Inflammatory macrophage (primary cell): ENCODE measurements around the gene MAP7.
"Not testable (repeated sequence)": the region's sequence is repeated elsewhere in the genome, so short reads cannot be mapped to it uniquely, and the experiment has no call there.

Experiments
- DNase-seq, 2 donors: peaks; one replicate each; pipeline ENCODE4 v3.0.0-alpha.2; 2020 to 2022

Gene MAP7

DNA sequence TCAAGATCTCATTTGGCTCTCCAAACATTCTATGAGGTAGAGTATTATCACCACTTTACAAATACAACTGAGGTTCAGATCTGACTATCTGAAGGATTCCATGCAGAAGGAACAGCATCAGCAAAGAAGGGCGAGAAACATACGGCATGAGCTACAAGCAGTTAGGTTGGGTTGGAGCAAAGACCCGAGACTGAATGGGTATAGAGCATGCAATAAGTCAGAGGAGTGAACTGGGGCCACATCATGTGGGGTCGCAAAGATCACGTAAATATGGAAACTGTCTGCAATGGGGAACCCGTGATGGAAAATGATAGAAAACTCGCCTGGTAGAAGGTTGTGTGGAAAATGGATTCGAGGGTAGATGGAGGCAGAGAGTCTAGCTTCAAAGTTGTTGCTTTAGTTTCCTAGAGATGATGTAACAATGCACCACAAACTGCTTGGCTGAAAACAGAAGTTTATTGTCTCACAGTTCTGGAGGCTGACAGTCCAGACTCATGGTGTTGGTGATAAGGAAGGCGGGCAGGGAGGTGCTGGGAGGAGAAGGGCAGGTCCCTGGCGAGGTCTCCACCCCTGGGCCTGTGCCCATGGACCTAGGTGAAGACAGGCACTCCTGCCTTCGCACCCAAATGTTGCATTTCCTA is 216.3 kb downstream of the MAP7 start:
- DNase-seq: no peak

DNA sequence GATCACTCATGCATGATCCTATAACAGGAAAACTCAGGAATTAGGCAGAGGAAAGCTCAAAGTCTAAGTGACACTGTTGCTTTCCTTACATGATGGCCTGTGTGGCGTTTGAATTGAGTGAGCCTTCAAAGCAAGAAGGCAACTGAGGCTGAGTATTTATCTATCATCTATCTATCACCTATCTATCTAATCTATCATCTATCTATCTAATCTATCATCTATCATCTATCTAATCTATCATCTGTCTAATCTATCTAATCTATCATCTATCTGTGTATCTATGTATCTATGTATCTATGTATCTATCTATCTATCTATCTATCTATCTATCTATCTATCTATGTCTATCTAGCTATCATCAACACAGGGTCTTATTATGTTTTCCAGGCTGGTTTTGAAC is 218.8 kb downstream of the MAP7 start:
- no peak for DNase-seq

DNA sequence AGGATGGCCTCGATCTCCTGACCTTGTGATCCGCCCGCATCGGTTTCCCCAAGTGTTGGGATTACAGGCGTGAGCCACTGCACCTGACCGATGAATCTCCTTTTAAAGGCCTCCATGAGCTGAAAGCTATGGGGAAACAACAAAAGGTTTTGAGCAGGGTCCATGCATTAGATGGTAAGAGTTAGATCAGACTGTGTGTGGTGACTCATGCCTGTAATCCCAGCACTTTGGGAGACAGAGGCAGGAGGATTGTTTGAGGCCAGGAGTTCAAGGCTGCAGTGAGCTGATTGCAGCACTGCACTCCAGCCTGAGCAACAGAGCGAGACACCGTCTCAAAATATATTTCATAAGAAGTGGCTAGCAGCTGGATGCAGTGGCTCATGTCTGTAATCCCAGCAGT is 219.6 kb downstream of the MAP7 start:
- no peak for DNase-seq

DNA sequence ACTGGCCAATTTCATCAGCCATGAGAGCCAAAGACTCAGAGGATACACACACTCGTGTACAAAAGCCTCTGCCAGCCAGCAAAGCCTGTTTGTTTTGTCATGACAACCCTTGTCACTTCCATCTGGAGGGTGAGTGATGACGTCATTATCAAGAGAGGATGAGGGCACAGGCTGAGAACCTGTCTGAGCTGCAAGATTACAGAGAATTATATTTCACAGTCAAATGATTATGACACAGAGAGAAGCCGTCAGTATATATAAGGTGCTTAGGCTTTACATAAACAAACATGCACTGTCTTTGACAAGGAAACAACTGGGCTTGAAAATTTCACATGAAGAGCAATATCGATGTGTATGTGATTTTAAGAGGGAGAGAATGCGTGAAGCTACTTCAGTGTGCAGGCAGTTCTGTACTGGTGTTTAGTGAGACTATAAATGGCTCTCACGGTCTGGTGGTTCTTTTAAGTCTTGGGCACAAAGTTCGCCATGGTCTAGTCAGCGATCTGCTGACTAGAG is 224.1 kb downstream of the MAP7 start:
- no peak for DNase-seq

DNA sequence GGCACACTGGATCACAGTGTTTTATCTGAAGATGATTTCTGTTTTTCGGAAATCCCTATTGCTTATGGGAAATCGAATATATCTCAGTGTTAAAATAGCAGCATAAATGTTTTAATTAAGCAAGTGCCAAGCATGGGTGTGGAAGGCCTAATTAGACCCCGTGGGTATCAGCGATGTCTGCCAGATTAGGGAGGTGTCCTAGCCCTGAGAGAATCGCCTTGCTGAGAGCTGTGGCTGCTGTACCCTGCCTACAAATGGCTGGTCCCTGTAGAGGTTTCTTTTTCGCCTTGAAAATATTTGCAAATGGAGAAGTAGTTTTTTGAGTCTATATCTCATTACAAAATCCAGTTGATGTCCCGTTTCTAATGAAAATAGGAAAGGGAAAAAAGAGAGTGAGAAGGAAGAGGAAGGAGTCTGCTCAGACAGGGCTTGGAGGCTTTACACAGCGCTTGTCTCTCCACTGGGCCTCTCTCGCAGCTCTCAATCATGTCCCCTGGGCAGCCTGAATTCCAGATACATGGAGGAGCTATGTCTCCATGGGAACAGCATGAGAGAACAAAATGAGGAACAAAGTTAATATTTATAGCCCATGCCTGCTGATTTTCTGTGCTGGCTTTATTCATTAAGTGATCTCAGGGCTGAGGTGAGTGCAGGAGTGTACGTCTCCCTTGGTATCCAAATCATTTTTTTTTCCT is 225.4 kb downstream of the MAP7 start:
- DNase-seq: peak in 1 of 2 donors; percentile 23

DNA sequence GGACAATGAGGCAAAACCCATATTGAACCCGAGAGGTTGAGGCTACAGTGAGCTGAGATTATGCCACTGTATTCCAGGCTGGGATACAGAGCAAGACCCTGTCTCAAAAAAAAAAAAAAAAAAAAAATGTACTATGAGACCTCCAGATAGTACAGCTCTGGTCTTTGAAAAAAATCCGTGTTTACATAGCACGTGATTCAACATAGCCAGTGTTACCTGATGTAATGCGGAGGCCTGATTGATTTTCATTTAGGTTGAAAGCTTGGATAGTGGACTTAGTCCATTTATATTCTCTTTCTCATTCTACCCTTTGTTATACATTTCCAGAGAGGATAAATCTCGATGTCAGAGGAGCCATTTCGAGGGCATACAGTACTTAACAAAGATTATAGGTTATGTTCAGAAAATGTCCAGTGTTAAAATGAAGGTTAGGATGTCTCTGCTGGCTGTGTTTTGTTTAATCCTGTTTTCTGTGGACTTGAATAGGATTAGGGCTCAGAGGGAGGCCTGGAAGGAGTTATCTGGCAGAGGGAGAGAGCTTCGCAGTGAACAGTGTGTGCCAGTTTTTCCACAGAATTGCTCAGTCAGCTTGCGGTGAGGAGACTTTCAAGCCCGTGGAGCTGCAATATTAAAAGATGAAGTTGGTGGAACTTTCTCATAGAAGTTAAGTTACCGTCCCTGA is 226.7 kb downstream of the MAP7 start:
- no peak for DNase-seq

DNA sequence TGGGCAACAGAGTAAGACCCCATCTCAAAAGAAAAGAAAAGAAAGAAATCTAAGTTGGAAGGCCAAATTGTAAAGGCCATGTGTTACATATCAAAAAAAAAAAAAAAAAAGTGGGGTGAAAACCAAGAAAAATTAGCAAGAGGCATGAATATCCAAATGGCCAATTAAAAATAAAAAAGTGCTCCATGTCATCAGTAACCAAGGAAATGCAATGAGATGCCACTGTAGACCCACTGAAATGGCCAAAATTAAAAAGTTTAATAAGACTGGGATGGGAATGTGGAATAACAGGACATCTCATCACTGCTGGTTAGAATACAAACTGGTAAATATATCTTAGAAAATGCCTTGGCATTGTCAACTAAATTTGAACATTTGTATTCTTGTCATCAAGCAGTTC is 230.5 kb downstream of the MAP7 start:
- DNase-seq: no peak

DNA sequence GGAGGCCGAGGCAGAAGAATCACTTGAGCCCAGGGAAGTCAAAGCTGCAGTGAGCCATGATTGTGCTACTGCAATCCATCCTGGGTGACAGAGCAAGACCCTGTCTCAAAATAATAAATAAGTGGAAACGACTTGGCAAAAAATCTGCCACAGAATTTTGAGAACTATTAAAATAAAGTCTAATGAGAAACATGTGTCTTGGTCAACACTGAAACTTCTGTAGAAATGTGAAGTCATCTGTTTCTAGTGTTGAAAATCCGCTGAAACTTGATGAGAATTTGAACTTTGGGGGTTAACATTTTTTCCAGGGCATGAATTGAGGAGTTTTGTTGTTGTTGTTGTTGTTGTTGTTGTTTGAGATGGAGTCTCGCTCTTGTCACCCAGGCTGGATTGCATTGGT is 231.5 kb downstream of the MAP7 start:
- DNase-seq: no peak

DNA sequence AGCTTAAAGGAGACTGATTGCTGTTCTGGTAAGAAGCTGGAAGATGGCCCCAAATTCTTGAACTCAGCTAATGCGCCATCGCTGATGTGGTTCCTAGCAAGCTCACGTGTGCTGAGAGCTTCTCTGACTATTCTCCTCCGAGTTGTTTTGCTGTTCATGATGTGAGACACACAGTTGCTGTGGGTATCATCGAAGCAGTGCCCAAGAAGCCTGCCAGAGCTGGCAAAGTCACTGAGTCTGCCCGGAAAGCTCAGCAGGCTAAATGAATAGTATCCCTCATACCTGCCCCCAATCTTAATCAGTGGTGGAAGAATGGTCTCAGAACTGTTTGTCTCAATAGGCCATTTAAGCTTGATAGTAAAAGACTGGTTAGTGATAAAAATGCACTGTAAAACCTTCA is 232.3 kb downstream of the MAP7 start:
- DNase-seq: no peak

DNA sequence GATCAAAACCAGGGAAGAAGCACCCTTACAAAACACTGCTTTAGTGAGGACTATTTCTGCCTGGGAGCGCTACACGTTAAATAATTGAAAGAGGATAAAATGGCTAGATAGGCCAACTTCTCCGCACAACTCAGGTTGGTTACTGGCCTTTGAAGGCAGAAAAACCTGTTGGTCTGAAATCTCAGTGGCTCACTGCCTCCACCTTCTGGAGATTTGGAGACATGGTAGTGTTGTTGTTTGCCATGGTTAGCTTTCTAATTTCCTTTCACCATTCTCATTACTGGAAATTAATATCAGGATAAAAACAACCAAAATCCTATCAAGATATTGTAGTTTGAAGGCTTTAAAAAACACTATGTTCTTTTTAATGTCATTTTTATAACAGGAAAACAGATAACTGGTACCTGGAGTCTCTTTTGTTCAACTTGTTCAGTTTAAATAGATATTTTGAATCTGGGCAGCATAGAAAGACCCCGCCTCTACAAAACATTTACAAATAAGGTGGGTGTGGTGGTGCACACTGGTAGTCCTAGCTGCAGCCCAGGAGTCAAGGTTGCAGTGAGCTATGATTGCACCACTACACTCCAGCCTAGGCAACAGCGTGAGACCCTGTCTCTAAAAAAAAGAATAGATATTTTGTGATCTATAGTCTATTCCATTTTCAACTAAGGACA is 233.1 kb downstream of the MAP7 start:
- DNase-seq: peak; percentile 49 to 60

DNA sequence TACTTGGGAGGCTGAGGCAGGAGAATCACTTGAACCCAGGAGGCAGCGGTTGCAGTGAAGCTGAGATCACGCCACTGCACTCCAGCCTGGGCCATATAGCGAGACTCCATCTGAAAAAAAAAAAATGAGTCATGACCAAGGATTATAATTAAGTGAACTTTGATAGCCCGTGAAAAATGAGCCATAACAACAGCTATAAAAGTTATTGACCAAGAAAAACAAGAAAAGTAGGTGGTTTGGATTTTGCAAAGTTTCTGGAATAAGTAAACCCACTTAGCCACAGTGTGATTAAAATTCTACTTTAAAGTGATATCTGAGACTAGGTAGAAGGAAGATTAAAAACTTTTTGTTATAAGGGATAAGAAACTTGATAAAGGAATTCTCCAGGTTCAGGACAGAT is 234.6 kb downstream of the MAP7 start:
- no peak for DNase-seq

DNA sequence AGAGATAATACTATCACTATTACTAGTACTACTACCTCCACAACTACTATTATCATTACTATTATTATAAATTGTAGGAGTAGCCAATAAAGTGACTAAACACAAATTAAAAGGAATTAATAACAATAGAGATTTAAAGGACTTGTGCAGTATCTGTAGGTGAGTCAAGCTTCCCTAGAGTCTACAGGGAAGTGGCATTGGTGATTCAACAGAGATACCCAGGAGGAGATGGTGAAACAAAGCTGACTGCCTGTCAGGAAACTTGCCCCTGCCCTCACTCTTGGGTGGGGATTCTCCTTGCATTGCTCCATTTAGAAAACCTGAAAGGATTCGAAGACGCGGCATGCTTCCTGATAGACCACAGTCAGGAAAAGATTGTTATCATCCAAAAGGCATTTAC is 237.2 kb downstream of the MAP7 start:
- no peak for DNase-seq

DNA sequence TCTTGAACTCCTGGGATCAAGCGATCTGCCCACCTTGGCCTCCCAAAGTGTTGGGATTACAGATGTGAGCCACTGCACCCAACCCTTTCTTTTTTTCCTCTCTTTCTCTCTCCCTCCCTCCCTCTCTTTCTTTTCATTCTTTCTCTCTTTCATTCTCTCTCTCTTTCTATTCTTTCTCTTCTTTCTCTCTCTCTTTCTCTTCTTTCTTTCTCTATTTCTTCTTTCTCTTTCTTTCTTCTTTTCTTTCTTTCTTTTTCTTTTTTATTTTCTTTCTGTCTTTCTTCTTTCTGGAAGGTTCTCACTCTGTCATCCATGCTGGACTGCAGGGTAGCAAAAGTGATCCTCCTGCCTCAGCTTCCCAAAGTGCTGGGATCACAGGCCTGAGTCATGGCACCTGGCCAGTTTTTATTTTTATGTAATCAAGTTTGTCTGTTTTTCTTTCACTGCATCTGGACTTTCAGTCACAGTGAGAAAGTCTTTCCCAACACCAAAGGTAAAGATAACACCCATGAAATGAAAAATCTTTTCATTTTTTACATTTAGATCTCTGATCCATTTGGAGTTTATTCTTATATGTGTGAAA is 240.4 kb downstream of the MAP7 start:
- DNase-seq: no peak

DNA sequence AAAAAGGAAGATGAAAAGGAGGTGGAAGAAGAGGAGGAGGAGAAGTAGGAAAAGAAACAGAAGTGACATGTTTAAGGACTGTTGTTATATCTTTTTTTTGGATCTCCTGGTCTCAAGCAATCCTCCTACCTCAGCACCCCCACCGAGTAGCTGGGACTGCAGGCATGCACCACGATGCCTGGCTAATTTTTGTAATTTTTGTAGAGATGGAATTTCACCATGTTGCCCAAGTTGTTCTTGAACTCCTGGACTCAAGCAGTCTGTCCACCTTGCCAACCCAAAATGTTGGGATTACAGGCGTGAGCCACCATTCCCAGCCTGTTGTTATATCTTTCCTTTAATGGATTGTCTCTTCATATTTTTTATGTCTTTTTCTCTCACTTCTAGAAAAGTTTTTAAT is 241.1 kb downstream of the MAP7 start:
- DNase-seq: no peak

DNA sequence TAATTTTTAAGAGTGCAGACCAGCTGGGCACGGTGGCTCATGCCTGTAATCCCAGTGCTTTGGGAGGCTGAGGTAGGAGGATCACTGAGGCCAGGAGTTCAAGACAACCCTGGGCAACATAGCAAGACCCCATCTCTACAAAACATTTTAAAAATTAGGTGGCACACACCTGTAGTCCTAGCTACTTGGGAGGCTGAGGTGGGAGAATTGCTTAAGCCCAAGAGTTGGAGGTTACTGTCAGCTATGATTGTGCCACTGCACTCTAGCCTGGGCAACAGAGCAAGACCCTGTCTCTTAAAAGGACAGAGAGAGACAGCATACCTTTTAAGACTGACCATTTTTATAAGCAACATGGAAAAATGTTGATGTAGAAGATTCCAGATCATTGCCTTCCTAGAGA is 241.8 kb downstream of the MAP7 start:
- DNase-seq: not testable (repeated sequence)

DNA sequence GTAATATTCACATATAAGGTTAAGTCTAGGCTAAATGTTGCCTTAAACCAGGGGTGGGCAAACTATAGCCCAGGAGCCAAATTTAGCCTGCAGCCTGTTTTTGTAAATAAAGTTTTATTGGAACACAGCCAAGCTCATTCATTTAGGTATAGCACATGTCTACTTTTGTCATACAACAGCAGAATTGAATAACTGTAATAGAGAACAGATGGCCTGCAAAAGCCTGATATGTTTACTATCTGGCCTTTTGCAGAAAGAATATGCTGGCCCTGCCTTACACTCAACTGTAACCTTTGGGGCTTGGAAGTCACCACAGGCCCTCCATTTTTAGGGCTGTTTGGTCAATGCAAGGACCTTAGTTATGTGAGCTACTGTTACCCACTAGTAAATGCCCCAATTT is 242.9 kb downstream of the MAP7 start:
- no peak for DNase-seq

DNA sequence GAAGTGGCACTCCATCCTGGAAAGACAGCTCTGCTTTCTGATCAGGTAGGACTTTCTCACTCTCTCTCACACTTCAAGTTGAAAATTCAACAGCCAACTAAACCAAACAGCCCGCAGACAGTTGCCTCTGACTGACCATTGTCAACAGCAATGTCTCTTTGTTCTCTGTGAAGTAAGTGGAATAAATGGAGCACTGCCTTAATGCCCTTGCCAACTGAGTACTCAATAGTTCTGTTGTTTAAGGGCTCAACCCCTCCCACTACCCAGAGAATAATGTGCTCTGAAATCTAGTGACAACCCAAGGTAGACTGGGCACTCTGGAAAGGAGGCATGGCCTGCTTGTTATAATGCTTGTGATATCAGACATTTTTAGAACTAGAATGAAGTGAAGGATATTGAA is 243.8 kb downstream of the MAP7 start:
- no peak for DNase-seq

DNA sequence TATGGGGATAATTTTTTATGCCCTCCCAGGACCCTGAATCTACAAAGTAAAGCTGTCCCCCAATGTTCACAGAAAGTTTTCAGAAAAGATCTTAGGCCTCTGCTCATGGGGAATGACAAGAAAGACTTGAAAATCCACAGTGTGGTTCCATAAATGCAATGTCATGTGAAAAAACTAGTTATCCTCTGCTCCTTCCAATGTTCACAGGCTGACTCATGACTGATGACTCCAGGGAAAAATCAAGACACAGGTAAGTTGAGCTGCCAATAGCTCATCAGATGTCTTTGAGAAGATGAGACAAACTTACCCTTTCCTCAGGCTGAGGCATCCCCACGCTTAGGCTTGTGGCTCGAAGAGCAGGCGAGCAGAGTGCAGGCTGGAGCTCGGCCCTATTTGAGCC is 245.8 kb downstream of the MAP7 start:
- DNase-seq: no peak

DNA sequence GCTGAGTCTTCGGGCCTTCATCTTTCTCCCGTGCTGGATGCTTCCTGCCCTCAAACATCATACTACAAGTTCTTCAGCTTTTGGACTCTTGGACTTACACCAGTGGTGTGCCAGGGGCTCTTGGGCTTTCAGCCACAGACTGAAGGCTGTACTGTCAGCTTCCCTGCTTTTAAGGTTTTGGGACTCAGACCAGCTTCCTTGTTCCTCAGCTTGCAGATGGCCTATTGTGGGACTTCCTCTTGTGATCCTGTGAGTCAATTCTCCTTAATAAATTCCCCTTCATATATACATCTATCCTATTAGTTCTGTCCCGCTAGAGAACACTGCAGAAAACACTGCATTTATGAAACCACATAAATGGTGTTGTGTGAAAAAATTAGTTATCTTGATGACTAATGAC is 246.7 kb downstream of the MAP7 start:
- DNase-seq: peak; percentile 54 to 68

DNA sequence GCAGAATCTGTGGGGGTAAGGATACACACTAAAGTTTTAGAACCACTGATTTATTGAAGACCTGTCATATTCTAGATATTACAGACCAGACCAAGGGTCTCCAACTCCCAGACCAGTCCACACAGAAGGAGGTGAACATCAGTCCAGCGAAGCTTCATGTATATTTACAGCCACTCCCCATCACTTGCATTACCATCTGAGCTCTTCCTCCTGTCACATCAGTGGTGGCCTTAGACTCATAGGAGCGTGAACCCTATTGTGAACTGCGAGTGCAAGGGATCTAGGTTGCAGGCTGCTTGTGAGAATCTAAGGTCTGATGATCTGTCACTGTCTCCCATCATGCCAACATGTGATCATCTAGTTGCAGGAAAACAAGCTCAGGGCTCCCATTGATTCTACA is 255.6 kb downstream of the MAP7 start:
- no peak for DNase-seq
